HG02571 (cell line): ENCODE results near the gene TMEM221.

ENCODE experiments used
- ATAC-seq: cut with Tn5 transposase; IDR thresholded peaks from one replicate; pipeline ENCODE4 v1.9.1; 2021; ENCODE audit warnings: mild to moderate bottlenecking, moderate library complexity; ENCODE audit not compliant: unreplicated experiment

Gene TMEM221

GRCh38 chr19:17448131-17448967 is at the start of gene TMEM221:
TSS of gene TMEM221 (minus strand) at chr19:17448668. CDS start at chr19:17448462, 206 bp downstream.
- no peak for ATAC-seq

- no peak for ATAC-seq
These were observed 48.8 kb upstream of the TMEM221 start for GRCh38 chr19:17497149-17497798.

GRCh38 chr19:17496337-17496997 is 48.0 kb upstream of the TMEM221 start:
- ATAC-seq: no peak

- ATAC-seq: no peak
These were observed 47.3 kb upstream of the TMEM221 start for GRCh38 chr19:17495639-17496296.

GRCh38 chr19:17491287-17491686 is 42.8 kb upstream of the TMEM221 start:
- no peak for ATAC-seq

GRCh38 chr19:17490411-17490810 is 41.9 kb upstream of the TMEM221 start:
- no peak for ATAC-seq

GRCh38 chr19:17489392-17490030 is 41.0 kb upstream of the TMEM221 start:
- no peak for ATAC-seq

- ATAC-seq: no peak
These were observed 40.3 kb upstream of the TMEM221 start for GRCh38 chr19:17488593-17489391.

- no peak for ATAC-seq
These were observed 39.0 kb upstream of the TMEM221 start for GRCh38 chr19:17487284-17488121.

- ATAC-seq: no peak
These were observed 38.2 kb upstream of the TMEM221 start for GRCh38 chr19:17486545-17487240.

GRCh38 chr19:17484520-17485185 is 36.2 kb upstream of the TMEM221 start:
- no peak for ATAC-seq

GRCh38 chr19:17483605-17484002 is 35.1 kb upstream of the TMEM221 start:
- no peak for ATAC-seq

GRCh38 chr19:17482877-17483604 is 34.6 kb upstream of the TMEM221 start:
- ATAC-seq: no peak

GRCh38 chr19:17481986-17482385 is 33.5 kb upstream of the TMEM221 start:
- no peak for ATAC-seq

GRCh38 chr19:17479325-17479791 is 30.9 kb upstream of the TMEM221 start:
- no peak for ATAC-seq

- no peak for ATAC-seq
These were observed 27.2 kb upstream of the TMEM221 start for GRCh38 chr19:17475541-17476115.
